ENCODE measurements around the gene PARVB. TPM values are rescaled to one million over a fixed set of nuclear protein-coding genes. Genes with fewer than 3 reads are reported as not detected.

Gene PARVB
- total and polyA plus RNA-seq, 3 experiments from 2014 or later = 6.2 to 84.3 (median 82.1) TPM

DNA sequence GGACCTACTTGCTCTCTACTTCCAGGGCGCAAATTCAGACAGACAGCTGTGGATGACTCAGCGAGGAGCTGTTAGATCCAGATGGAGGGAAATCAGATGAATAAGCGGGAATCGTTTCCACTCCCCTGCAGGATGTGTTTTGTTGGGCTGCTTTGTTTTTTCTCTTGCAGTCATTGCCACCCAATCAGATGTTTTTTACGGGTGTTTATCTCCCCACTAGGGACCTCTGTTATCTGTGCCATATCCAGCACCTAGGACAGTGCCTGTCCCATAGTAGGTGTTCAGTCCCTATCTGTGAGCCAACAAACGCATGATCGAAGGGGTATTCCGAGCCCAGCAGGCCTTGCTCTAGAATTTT is 105.5 kb downstream of the PARVB start:
- Mint-ChIP-seq H3K4me3 (no peak overlapping the region), H3K9me3 (peaks cover 10 to 22% (median 18%) of the 10 kb centered on the region in 5 donors), H3K36me3 (peaks cover 8 to 46% (median 27%) of the 10 kb centered on the region in 3 donors), H3K4me1 (no peaks in the 10 kb centered on the region), H3K27ac (peak overlapping the region in 1 of 8 donors; percentile 53), H3K27me3 (peaks cover 0 to 6% of the 10 kb centered on the region in 2 donors)
- Histone ChIP-seq H3K27me3 (ENCODE audit: insufficient read depth, low read length, poor library complexity, severe bottlenecking) (no peaks in the 10 kb centered on the region), H3K27ac (ENCODE audit: low read depth, low read length) (no peak overlapping the region), H3K4me1 (ENCODE audit: insufficient read depth, low read length) (no peaks in the 10 kb centered on the region), H3K9me3 (ENCODE audit: low read length) (no peaks in the 10 kb centered on the region), H3K4me3 (ENCODE audit: low read length) (no peak overlapping the region), H3K36me3 (ENCODE audit: insufficient read depth, low read length) (no peaks in the 10 kb centered on the region)
- DNase-seq = no peak
- CTCF ChIA-PET = no interaction called here
- POLR2A ChIA-PET = no interaction called here

DNA sequence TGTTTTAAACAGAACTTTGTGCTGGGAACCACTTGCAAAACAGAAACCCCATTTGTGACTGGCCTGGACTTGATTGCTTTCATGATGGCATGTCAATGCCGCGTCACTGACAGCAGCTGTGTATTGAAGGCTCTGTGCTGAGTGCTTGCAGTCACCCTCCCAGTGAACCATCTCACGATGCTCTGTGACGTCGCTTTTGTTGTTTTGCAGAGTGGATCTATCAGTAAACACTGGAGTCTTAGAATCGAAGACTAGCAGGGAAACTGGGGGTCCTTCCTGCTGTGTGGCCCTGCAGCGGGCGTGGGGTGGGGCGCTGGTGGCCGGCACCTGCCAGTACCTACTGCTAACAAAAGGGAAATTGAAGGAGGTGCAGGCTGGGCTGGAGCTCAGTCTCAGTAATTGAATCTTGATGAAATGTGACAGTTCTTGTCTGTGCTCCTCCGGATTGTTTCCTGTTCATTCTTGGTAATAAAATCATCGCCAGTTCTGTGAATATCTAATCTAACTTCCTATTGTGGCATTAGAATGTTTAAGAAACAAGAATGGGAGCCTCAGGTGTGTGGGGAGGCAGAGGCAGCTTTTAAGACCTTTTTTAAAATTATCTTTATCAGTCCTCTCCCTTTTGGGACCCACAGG is 106.1 kb downstream of the PARVB start:
- Mint-ChIP-seq H3K27me3 (peaks cover 0 to 6% of the 10 kb centered on the region in 2 donors), H3K36me3 (peaks cover 8 to 50% (median 22%) of the 10 kb centered on the region in 3 donors), H3K9me3 (peaks cover 8 to 19% (median 14%) of the 10 kb centered on the region in 5 donors), H3K27ac (peak overlapping the region in 1 of 8 donors; percentile 30), H3K4me3 (no peak overlapping the region), H3K4me1 (no peaks in the 10 kb centered on the region)
- Histone ChIP-seq H3K27me3 (ENCODE audit: insufficient read depth, low read length, poor library complexity, severe bottlenecking) (no peaks in the 10 kb centered on the region), H3K27ac (ENCODE audit: low read depth, low read length) (no peak overlapping the region), H3K36me3 (ENCODE audit: insufficient read depth, low read length) (no peaks in the 10 kb centered on the region), H3K4me1 (ENCODE audit: insufficient read depth, low read length) (no peaks in the 10 kb centered on the region), H3K4me3 (ENCODE audit: low read length) (no peak overlapping the region), H3K9me3 (ENCODE audit: low read length) (no peaks in the 10 kb centered on the region)
- ChIA-PET POLR2A (no interaction called here), CTCF (no interaction called here)
- DNase-seq = no peak

DNA sequence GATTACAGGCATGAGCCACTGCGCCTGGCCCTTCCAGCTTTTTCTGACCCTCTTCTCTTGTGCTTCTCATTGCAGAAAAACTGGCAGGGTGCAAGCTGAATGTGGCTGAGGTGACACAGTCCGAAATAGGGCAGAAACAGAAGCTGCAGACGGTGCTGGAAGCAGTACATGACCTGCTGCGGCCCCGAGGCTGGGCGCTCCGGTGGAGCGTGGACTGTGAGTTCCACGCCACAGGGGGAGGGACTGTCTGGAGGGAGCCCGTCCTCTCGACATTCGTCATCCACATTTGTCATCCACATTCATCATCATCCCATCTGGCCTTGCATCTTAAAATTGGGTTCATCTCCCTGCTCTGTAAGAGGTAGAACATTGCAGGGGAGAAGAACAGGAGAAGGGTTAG is 107.3 kb downstream of the PARVB start:
- Mint-ChIP-seq H3K27ac (peak overlapping the region in 1 of 8 donors; percentile 28), H3K4me1 (no peaks in the 10 kb centered on the region), H3K4me3 (no peak overlapping the region), H3K36me3 (peaks cover 15 to 53% (median 21%) of the 10 kb centered on the region in 3 donors), H3K9me3 (peaks cover 8 to 13% (median 9%) of the 10 kb centered on the region in 5 donors), H3K27me3 (peaks cover 0 to 6% of the 10 kb centered on the region in 2 donors)
- H3K4me1 ChIP-seq (ENCODE audit: insufficient read depth, low read length) = no peaks in the 10 kb centered on the region
- H3K36me3 ChIP-seq (ENCODE audit: insufficient read depth, low read length) = no peaks in the 10 kb centered on the region
- no peaks in the 10 kb centered on the region for H3K27me3 ChIP-seq (ENCODE audit: insufficient read depth, low read length, poor library complexity, severe bottlenecking)
- H3K9me3 ChIP-seq (ENCODE audit: low read length) = no peaks in the 10 kb centered on the region
- no peak overlapping the region for H3K4me3 ChIP-seq (ENCODE audit: low read length)
- POLR2A ChIA-PET = no interaction called here
- CTCF ChIA-PET = no interaction called here
- H3K27ac ChIP-seq (ENCODE audit: low read depth, low read length) = no peak overlapping the region
- no peak for DNase-seq

- POLR2A ChIA-PET = no interaction called here
- H3K27ac ChIP-seq (ENCODE audit: low read depth, low read length) = no peak overlapping the region
- no peaks in the 10 kb centered on the region for H3K36me3 ChIP-seq (ENCODE audit: insufficient read depth, low read length)
- Mint-ChIP-seq H3K27me3 (peaks cover 0 to 6% of the 10 kb centered on the region in 2 donors), H3K4me1 (no peaks in the 10 kb centered on the region), H3K9me3 (peaks cover 6 to 9% (median 8%) of the 10 kb centered on the region in 5 donors), H3K27ac (no peak overlapping the region), H3K4me3 (no peak overlapping the region), H3K36me3 (peaks cover 20 to 56% (median 22%) of the 10 kb centered on the region in 3 donors)
- H3K9me3 ChIP-seq (ENCODE audit: low read length) = no peaks in the 10 kb centered on the region
- H3K4me1 ChIP-seq (ENCODE audit: insufficient read depth, low read length) = no peaks in the 10 kb centered on the region
- no peak overlapping the region for H3K4me3 ChIP-seq (ENCODE audit: low read length)
- no peak for DNase-seq
- H3K27me3 ChIP-seq (ENCODE audit: insufficient read depth, low read length, poor library complexity, severe bottlenecking) = no peaks in the 10 kb centered on the region
- CTCF ChIA-PET = no interaction called here
Measured at GRCh38 chr22:44131989-44132685, 108.0 kb downstream of the PARVB start.

DNA sequence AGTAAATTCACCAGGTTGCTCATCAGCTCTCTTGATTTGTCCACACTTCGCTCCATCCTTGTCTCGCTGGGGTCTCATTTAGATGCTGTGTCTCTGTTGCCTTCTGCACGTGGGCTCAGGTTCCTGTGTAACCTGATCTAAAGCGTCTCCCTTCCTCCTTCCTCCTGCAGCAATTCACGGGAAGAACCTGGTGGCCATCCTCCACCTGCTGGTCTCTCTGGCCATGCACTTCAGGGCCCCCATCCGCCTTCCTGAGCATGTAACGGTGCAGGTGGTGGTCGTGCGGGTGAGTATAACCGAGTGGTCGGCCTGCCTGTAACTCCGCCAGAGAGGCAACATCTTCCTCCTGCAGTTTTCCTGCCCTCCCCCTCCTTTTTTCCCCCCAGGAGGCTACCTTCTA is 108.6 kb downstream of the PARVB start:
- H3K27ac ChIP-seq (ENCODE audit: low read depth, low read length) = no peak overlapping the region
- peaks cover 3 to 11% (median 5%) of the 10 kb centered on the region in 5 donors for H3K9me3 Mint-ChIP-seq
- peak overlapping the region in 1 of 7 donors; percentile 79 for H3K4me3 Mint-ChIP-seq
- ChIA-PET POLR2A (no interaction called here), CTCF (no interaction called here)
- H3K27ac Mint-ChIP-seq = no peak overlapping the region
- no peaks in the 10 kb centered on the region for H3K9me3 ChIP-seq (ENCODE audit: low read length)
- no peaks in the 10 kb centered on the region for H3K4me1 Mint-ChIP-seq
- peaks cover 0 to 4% of the 10 kb centered on the region in 2 donors for H3K27me3 Mint-ChIP-seq
- no peak for DNase-seq
- H3K4me3 ChIP-seq (ENCODE audit: low read length) = no peak overlapping the region
- H3K27me3 ChIP-seq (ENCODE audit: insufficient read depth, low read length, poor library complexity, severe bottlenecking) = no peaks in the 10 kb centered on the region
- H3K36me3 ChIP-seq (ENCODE audit: insufficient read depth, low read length) = no peaks in the 10 kb centered on the region
- no peaks in the 10 kb centered on the region for H3K4me1 ChIP-seq (ENCODE audit: insufficient read depth, low read length)
- H3K36me3 Mint-ChIP-seq = peaks cover 18 to 59% (median 24%) of the 10 kb centered on the region in 3 donors

- DNase-seq = no peak
- no peaks in the 10 kb centered on the region for H3K9me3 ChIP-seq (ENCODE audit: low read length)
- no peaks in the 10 kb centered on the region for H3K27me3 ChIP-seq (ENCODE audit: insufficient read depth, low read length, poor library complexity, severe bottlenecking)
- Mint-ChIP-seq H3K27ac (no peak overlapping the region), H3K4me3 (no peak overlapping the region), H3K9me3 (peaks cover 3 to 12% (median 5%) of the 10 kb centered on the region in 5 donors), H3K4me1 (no peaks in the 10 kb centered on the region), H3K36me3 (peaks cover 18 to 63% (median 27%) of the 10 kb centered on the region in 3 donors), H3K27me3 (peaks cover 0 to 4% of the 10 kb centered on the region in 2 donors)
- H3K36me3 ChIP-seq (ENCODE audit: insufficient read depth, low read length) = no peaks in the 10 kb centered on the region
- H3K4me1 ChIP-seq (ENCODE audit: insufficient read depth, low read length) = no peaks in the 10 kb centered on the region
- POLR2A ChIA-PET = no interaction called here
- no peak overlapping the region for H3K27ac ChIP-seq (ENCODE audit: low read depth, low read length)
- CTCF ChIA-PET = no interaction called here
- H3K4me3 ChIP-seq (ENCODE audit: low read length) = no peak overlapping the region
Measured at GRCh38 chr22:44133161-44133560, 109.1 kb downstream of the PARVB start.

DNA sequence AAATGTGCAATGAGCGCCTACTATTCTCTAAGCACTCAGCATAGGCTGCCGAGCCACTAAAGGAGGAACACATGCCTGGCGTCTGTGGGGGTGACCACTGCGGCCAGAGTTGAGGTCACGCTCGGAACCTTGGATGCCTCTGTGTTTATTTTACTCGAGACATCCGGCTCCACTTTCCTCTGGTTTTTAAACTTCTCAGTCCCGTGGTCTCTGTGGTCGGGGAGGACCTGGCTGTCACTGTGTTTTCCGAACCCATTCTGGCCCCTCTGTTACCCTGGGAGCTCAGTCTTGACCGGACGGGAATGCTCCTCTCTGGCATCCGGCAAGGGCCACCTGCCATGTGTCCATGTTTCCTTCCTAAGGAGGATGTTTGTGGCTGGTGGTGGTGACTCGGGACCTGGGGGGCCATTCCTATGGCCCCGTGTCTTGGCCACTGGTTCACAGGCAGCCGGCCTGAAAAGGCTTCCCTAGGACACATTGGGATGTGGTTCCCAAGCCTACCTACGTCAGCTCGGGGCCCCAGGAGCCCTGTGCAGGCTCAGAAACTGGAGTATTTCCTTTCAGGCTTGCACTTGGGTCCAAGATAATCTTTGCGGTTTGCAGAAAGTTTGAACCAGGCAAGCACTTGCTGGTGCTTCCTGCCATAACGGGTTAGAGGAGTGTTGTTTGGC is 109.9 kb downstream of the PARVB start:
- no peaks in the 10 kb centered on the region for H3K36me3 ChIP-seq (ENCODE audit: insufficient read depth, low read length)
- H3K36me3 Mint-ChIP-seq = peaks cover 18 to 70% (median 27%) of the 10 kb centered on the region in 3 donors
- no peaks in the 10 kb centered on the region for H3K4me1 Mint-ChIP-seq
- no peak overlapping the region for H3K27ac ChIP-seq (ENCODE audit: low read depth, low read length)
- H3K9me3 ChIP-seq (ENCODE audit: low read length) = no peaks in the 10 kb centered on the region
- H3K27me3 Mint-ChIP-seq = peaks cover 0 to 4% of the 10 kb centered on the region in 2 donors
- H3K4me3 Mint-ChIP-seq = no peak overlapping the region
- no peak for DNase-seq
- ChIA-PET POLR2A (no interaction called here), CTCF (no interaction called here)
- peaks cover 3 to 12% (median 5%) of the 10 kb centered on the region in 5 donors for H3K9me3 Mint-ChIP-seq
- H3K4me1 ChIP-seq (ENCODE audit: insufficient read depth, low read length) = no peaks in the 10 kb centered on the region
- H3K27me3 ChIP-seq (ENCODE audit: insufficient read depth, low read length, poor library complexity, severe bottlenecking) = no peaks in the 10 kb centered on the region
- no peak overlapping the region for H3K27ac Mint-ChIP-seq
- H3K4me3 ChIP-seq (ENCODE audit: low read length) = no peak overlapping the region

DNA sequence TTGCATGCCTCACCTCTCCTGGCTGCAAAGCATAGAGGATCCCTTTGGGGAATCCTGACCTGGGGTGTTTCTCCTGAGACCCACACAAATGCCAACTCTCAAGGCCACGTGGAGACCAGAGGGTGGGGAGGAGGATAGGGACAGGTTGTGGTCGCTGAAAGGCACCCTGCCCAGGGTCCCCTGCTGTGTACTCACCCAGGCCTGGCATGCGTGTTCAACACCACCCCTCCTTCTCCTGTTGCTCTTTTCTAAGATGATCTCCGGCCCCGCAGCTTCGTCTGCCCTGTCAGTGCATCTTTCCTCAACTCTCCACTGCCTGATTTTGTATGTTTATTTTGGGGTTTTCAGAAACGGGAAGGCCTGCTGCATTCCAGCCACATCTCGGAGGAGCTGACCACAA is 112.0 kb downstream of the PARVB start:
- POLR2A ChIA-PET = no interaction called here

More for the DNA sequence above, 112.0 kb downstream of the PARVB start:
- Histone ChIP-seq H3K36me3 (ENCODE audit: insufficient read depth, low read length) (no peaks in the 10 kb centered on the region), H3K4me3 (ENCODE audit: low read length) (no peak overlapping the region), H3K27me3 (ENCODE audit: insufficient read depth, low read length, poor library complexity, severe bottlenecking) (no peaks in the 10 kb centered on the region), H3K27ac (ENCODE audit: low read depth, low read length) (no peak overlapping the region), H3K4me1 (ENCODE audit: insufficient read depth, low read length) (no peaks in the 10 kb centered on the region), H3K9me3 (ENCODE audit: low read length) (no peaks in the 10 kb centered on the region)
- Mint-ChIP-seq H3K4me3 (no peak overlapping the region), H3K27ac (peak overlapping the region in 1 of 8 donors; percentile 51), H3K36me3 (peaks cover 18 to 76% (median 30%) of the 10 kb centered on the region in 3 donors), H3K4me1 (no peaks in the 10 kb centered on the region), H3K9me3 (peaks cover 3 to 12% (median 5%) of the 10 kb centered on the region in 5 donors), H3K27me3 (peaks cover 0 to 2% of the 10 kb centered on the region in 2 donors)
- DNase-seq = no peak
- CTCF ChIA-PET = interaction anchor here (1.2 kb wide), 1 partner anchor 143 kb away, joined by 3 read pairs; no protein-coding TSS in a partner anchor
